ENCODE data around the gene ARHGAP9.

Gene ARHGAP9

DNA sequence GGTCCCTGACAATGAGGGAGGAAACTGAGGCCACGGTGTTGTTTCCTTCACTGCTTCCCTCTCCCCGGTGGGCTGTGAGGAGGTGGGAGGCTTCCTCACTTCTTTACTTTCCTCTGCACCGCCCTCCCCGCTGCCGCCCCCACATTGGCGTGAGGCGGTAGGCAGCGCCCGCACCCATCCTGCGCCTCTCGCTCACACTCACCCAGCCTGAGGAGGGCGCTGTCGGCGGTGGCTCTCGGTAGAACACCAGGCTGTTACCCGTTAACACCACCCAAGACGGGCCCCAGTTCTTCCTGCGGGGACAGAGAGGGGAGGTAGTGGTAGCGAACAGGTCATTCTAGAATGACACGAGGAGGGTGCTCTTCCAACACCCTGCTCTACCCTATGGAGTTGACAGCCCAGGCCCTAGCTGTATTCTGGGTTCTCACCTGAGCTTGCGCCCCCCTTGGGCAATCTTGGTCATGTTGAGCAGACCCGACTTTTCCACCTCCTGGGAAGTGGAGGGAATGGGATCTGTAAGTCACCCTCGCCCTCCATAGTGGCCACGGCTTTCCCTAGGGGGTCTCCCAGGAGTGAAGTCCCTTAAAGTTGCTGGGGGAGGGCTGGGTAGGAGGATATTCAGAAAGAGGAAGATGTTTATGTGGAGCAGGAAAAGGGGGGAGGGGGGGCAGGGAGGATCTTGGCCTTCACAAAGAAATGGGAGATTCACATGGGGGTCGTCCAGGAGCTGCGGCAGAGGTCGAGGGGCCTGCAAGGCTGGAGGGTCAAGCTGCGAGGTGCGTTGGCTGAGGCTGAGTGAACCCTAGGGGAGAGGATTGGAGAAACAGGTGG is 3.3 kb downstream of the ARHGAP9 start (continued):
- no peak for TF ChIP-seq ZEB2 (tag by site-specific recombination; IDR thresholded peaks at IDR 0.05)
- no peak for TF ChIP-seq GLIS1 (tag by site-specific recombination; IDR thresholded peaks at IDR 0.05)

DNA sequence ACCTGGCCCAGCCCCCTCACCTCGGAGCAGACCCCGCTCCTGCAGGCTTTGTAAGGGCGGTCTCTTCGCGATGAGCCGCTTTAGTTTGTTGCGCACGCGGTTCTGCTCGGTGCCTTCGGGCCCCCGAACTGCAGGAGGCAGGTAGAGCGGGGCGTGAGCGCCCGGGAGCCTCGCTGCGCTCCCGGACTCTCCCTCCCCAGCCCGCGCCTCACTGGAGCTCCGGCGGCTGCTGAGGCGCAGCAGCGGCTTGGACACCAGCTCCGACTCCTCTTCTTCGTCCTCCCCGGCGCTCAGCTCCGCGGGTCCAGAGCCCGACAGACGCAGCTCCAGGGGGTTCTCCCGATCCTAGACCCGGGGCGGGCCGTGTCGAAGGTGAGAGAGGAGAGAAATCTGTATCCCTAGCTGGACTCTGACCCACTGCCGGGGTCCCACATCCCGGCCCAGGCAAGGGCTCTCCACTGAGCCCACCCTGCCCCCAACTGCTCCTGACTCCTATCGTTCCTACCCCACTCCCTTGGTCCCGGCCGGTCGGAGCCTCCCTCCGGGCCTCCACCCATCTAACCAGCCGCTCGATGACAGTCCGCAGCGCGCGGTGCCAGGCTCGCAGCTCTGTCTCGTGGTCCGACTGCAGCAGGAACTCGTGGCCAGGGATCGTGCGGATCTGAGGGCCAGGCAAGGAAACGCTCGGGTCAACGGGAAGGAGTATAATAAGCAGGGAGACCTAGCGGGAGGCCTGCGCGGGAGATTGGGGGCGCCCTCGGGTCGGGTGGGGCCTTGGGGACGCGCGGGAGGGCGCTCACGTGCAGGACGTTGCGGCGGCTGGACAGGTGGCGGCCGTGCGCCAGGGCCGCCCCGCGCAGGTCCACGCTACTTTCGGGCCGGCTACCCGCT is 4.2 kb downstream of the ARHGAP9 start:
- H3K27ac ChIP-seq (ENCODE audit: extremely low read depth, low read depth, low read length), result no peak overlapping the region
- ChIA-PET CTCF (interaction anchor here (0.9 to 2.4 kb wide), 5 partner anchors 10 to 23 kb away, joined by 5 to 19 read pairs (median 5); partner anchors contain the start of genes GLI1 and INHBE), POLR2A (no interaction called here)
- no peaks in the 10 kb centered on the region for H3K9me3 ChIP-seq (ENCODE audit: control insufficient read depth, insufficient read depth, low read depth, low read length)
- H3K4me1 ChIP-seq (ENCODE audit: control insufficient read depth, insufficient read depth, low read length), result no peaks in the 10 kb centered on the region
- no peak for TF ChIP-seq ZNF366 (tag by site-specific recombination; conservative IDR thresholded peaks at IDR 0.05)
- TF ChIP-seq ZNF23 (tag by site-specific recombination; IDR thresholded peaks at IDR 0.05; ENCODE audit: borderline replicate concordance), result no peak
- no peak for TF ChIP-seq ZNF785 (tag by site-specific recombination; IDR thresholded peaks at IDR 0.05)
- TF ChIP-seq ZNF596 (tag by site-specific recombination; IDR thresholded peaks at IDR 0.05), result no peak
- TF ChIP-seq EGR2 (tag by site-specific recombination; IDR thresholded peaks at IDR 0.05; ENCODE audit: low read depth), result no peak
- H3K4me3 ChIP-seq (ENCODE audit: low read depth, low read length), result no peak overlapping the region
- H3K36me3 ChIP-seq (ENCODE audit: control insufficient read depth in 2 of 2, insufficient read depth in 1 of 2, low read length in 2 of 2), result no peaks in the 10 kb centered on the region

DNA sequence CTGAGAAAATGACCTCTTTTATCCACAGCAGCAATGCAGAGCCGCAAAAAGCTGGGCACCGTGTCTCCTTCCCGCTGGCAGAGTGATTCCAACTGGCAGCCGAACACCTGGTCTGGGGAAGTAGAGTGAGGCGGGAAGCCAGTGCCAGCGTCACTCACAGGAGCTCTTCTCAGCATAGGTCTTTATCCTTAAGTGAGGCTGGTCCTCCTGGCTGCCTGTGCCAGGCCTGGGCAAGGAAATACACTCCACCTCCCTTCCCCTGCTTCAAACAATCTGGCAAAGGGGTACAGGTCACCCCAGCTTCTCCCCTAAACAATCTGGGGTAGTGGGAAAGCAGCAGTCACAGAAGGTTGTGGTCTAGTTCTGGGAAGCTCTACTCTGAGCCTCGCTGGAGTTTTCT is 4.8 kb downstream of the ARHGAP9 start:
- no peaks in the 10 kb centered on the region for H3K36me3 ChIP-seq (ENCODE audit: control insufficient read depth in 2 of 2, insufficient read depth in 1 of 2, low read length in 2 of 2)
- no peaks in the 10 kb centered on the region for H3K9me3 ChIP-seq (ENCODE audit: control insufficient read depth, insufficient read depth, low read depth, low read length)
- POLR2A ChIA-PET, result no interaction called here
- CTCF ChIA-PET, result interaction anchor here (0.9 to 2.4 kb wide), 5 partner anchors 9 to 22 kb away, joined by 5 to 19 read pairs (median 5); partner anchors contain the start of genes GLI1 and INHBE
- H3K4me1 ChIP-seq (ENCODE audit: control insufficient read depth, insufficient read depth, low read length), result no peaks in the 10 kb centered on the region
- H3K27ac ChIP-seq (ENCODE audit: extremely low read depth, low read depth, low read length), result no peak overlapping the region
- no peak overlapping the region for H3K4me3 ChIP-seq (ENCODE audit: low read depth, low read length)
- TF ChIP-seq, protein P1, sequence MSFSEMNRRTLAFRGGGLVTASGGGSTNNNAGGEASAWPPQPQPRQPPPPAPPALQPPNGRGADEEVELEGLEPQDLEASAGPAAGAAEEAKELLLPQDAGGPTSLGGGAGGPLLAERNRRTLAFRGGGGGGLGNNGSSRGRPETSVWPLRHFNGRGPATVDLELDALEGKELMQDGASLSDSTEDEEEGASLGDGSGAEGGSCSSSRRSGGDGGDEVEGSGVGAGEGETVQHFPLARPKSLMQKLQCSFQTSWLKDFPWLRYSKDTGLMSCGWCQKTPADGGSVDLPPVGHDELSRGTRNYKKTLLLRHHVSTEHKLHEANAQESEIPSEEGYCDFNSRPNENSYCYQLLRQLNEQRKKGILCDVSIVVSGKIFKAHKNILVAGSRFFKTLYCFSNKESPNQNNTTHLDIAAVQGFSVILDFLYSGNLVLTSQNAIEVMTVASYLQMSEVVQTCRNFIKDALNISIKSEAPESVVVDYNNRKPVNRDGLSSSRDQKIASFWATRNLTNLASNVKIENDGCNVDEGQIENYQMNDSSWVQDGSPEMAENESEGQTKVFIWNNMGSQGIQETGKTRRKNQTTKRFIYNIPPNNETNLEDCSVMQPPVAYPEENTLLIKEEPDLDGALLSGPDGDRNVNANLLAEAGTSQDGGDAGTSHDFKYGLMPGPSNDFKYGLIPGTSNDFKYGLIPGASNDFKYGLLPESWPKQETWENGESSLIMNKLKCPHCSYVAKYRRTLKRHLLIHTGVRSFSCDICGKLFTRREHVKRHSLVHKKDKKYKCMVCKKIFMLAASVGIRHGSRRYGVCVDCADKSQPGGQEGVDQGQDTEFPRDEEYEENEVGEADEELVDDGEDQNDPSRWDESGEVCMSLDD (tag by site-specific recombination; IDR thresholded peaks at IDR 0.05), result no peak
- TF ChIP-seq ZNF549 (tag by site-specific recombination; IDR thresholded peaks at IDR 0.05) (no peak), TRIM28 (IDR thresholded peaks at IDR 0.05; ENCODE audit: borderline replicate concordance, low read length) (no peak), ZNF302 (tag by site-specific recombination; IDR thresholded peaks at IDR 0.05; ENCODE audit: low read depth) (no peak), ZNF658 (tag by site-specific recombination; IDR thresholded peaks at IDR 0.05) (no peak), TCF7L2 (IDR thresholded peaks at IDR 0.05; ENCODE audit: borderline replicate concordance, low read depth, low read length) (no peak), ZBTB20 (tag by site-specific recombination; IDR thresholded peaks at IDR 0.05) (no peak), ZNF660 (tag by site-specific recombination; IDR thresholded peaks at IDR 0.05) (no peak), ZNF350 (tag by site-specific recombination; IDR thresholded peaks at IDR 0.05) (no peak), ZNF510 (tag by site-specific recombination; IDR thresholded peaks at IDR 0.05; ENCODE audit: insufficient replicate concordance) (no peak), MZF1 (tag by site-specific recombination; IDR thresholded peaks at IDR 0.05; ENCODE audit: borderline replicate concordance) (no peak), OSR2 (tag by site-specific recombination; IDR thresholded peaks at IDR 0.05) (no peak)
- TF ChIP-seq, protein P2, sequence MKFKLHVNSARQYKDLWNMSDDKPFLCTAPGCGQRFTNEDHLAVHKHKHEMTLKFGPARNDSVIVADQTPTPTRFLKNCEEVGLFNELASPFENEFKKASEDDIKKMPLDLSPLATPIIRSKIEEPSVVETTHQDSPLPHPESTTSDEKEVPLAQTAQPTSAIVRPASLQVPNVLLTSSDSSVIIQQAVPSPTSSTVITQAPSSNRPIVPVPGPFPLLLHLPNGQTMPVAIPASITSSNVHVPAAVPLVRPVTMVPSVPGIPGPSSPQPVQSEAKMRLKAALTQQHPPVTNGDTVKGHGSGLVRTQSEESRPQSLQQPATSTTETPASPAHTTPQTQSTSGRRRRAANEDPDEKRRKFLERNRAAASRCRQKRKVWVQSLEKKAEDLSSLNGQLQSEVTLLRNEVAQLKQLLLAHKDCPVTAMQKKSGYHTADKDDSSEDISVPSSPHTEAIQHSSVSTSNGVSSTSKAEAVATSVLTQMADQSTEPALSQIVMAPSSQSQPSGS (tag by site-specific recombination; IDR thresholded peaks at IDR 0.05; ENCODE audit: low read depth), result no peak
- TF ChIP-seq, protein P3, sequence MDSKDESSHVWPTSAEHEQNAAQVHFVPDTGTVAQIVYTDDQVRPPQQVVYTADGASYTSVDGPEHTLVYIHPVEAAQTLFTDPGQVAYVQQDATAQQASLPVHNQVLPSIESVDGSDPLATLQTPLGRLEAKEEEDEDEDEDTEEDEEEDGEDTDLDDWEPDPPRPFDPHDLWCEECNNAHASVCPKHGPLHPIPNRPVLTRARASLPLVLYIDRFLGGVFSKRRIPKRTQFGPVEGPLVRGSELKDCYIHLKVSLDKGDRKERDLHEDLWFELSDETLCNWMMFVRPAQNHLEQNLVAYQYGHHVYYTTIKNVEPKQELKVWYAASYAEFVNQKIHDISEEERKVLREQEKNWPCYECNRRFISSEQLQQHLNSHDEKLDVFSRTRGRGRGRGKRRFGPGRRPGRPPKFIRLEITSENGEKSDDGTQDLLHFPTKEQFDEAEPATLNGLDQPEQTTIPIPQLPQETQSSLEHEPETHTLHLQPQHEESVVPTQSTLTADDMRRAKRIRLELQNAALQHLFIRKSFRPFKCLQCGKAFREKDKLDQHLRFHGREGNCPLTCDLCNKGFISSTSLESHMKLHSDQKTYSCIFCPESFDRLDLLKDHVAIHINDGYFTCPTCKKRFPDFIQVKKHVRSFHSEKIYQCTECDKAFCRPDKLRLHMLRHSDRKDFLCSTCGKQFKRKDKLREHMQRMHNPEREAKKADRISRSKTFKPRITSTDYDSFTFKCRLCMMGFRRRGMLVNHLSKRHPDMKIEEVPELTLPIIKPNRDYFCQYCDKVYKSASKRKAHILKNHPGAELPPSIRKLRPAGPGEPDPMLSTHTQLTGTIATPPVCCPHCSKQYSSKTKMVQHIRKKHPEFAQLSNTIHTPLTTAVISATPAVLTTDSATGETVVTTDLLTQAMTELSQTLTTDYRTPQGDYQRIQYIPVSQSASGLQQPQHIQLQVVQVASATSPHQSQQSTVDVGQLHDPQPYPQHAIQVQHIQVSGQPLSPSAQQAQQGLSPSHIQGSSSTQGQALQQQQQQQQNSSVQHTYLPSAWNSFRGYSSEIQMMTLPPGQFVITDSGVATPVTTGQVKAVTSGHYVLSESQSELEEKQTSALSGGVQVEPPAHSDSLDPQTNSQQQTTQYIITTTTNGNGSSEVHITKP (tag by site-specific recombination; IDR thresholded peaks at IDR 0.05), result no peak

Measured in HEK293 (cell line).